ENCODE results near the gene EFNB3. TPM values are rescaled to one million over a fixed set of nuclear protein-coding genes. Genes with fewer than 3 reads are reported as not detected.

EFNB3 gene
- total and polyA plus RNA-seq, 2 of the 8 experiments (the other 6 are each of a cell fraction or from before 2014, with no cell fraction given) = 15.0 to 27.3 TPM

GRCh38 chr17:7747635-7748071 is 42.7 kb downstream of the EFNB3 start (continued):
- TF ChIP-seq CHD7 (IDR thresholded peaks at IDR 0.05; ENCODE audit: insufficient replicate concordance, low read length) = no peak
- no peak for TF ChIP-seq EZH2 (IDR thresholded peaks at IDR 0.05; ENCODE audit: low read depth, low read length, severe bottlenecking)
- no peak for TF ChIP-seq RNF2 (IDR thresholded peaks at IDR 0.05; ENCODE audit: borderline replicate concordance, low read depth, low read length, missing control alignments, poor library complexity, severe bottlenecking)
- TF ChIP-seq POLR2A (IDR thresholded peaks at IDR 0.05; ENCODE audit: control extremely low read depth in 1 of 2, low read depth in 2 of 2, low read length in 2 of 2) = no peak

All from H1 (cell line).